NCI-H510A treated with DMSO at 0.1 percent for 48 hours (cell line): Measurements from ENCODE around the gene WNT3A.
"Not testable (repeated sequence)": the region's sequence is repeated elsewhere in the genome, so short reads cannot be mapped to it uniquely, and the experiment has no call there.

Source experiments
- DNase-seq: peaks from one replicate; lab custom pipeline; 2025; lab: John Stamatoyannopoulos, UW

Gene WNT3A

GRCh38 chr1:228011721-228012311 is 5.0 kb downstream of the WNT3A start:
- DNase-seq = no peak

- DNase-seq = no peak
Observed at GRCh38 chr1:228012555-228012954, 5.8 kb downstream of the WNT3A start.

GRCh38 chr1:228013131-228013934 is 6.5 kb downstream of the WNT3A start:
- no peak for DNase-seq

GRCh38 chr1:228013935-228014930 is 7.4 kb downstream of the WNT3A start:
- no peak for DNase-seq

GRCh38 chr1:228015276-228016180 is 8.7 kb downstream of the WNT3A start:
- DNase-seq = no peak

GRCh38 chr1:228016181-228016510 is 9.3 kb downstream of the WNT3A start:
- no peak for DNase-seq

- no peak for DNase-seq
Observed at GRCh38 chr1:228016653-228017355, 10.0 kb downstream of the WNT3A start.

GRCh38 chr1:228017356-228018124 is 10.7 kb downstream of the WNT3A start:
- no peak for DNase-seq

- no peak for DNase-seq
Observed at GRCh38 chr1:228018125-228018398, 11.3 kb downstream of the WNT3A start.

GRCh38 chr1:228018961-228019721 is 12.3 kb downstream of the WNT3A start:
- DNase-seq = no peak

- DNase-seq = not testable (repeated sequence)
Observed at GRCh38 chr1:228019722-228020083, 12.9 kb downstream of the WNT3A start.

GRCh38 chr1:228020686-228021354 is 14.0 kb downstream of the WNT3A start:
- DNase-seq = no peak

- no peak for DNase-seq
Observed at GRCh38 chr1:228021355-228022030, 14.7 kb downstream of the WNT3A start.

GRCh38 chr1:228022571-228023293 is 15.9 kb downstream of the WNT3A start:
- DNase-seq = no peak

- no peak for DNase-seq
Observed at GRCh38 chr1:228023294-228023639, 16.5 kb downstream of the WNT3A start.

GRCh38 chr1:228029281-228029680 is 22.5 kb downstream of the WNT3A start:
- no peak for DNase-seq

- no peak for DNase-seq
Observed at GRCh38 chr1:228030451-228031201, 23.8 kb downstream of the WNT3A start.
